ENCODE results near the gene DISP2.

Gene DISP2

DNA sequence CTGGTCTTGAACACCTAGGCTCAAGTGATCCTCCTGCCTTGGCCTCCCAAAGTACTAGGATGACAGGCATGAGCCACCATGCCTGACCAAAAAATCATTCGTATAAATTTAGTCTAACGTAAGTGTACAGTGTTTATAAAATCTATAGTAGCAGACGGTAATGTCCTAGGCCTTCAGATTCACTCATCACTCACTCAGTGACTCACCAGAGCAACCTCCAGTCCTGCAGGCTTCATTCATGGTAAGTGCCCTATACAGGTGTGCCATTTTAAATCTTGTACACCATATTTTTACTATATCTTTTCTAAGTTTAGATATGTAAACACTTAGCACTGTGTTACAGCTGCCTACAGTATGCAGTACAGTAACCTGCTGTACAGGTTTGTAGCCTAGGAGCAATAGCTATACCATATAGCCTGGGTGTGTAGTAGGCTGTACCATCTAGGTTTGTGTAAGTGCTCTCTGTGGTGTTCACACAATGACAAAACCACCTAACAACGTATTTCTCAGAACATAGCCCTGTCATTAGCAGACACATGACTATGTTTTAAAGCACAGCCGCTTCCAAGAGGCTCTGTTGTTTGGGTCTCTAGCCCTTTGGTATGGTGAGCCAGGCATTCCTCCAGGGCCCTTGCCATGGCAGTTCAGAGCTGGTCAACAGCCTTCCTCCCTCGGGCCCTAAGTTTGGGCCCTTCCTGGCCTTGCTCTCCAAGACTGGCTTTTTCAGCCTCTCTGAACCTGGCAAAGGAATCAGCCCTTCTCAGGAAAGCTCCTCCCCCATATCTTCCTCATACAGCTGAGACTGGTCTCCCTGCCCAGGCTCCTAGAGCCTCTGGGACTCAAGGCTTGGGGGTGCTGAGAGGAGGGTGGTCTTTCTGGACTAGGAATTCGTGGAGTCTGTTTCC is 15.4 kb upstream of the DISP2 start:
- DNase-seq (ENCODE audit: low read depth): peak; percentile 57

DNA sequence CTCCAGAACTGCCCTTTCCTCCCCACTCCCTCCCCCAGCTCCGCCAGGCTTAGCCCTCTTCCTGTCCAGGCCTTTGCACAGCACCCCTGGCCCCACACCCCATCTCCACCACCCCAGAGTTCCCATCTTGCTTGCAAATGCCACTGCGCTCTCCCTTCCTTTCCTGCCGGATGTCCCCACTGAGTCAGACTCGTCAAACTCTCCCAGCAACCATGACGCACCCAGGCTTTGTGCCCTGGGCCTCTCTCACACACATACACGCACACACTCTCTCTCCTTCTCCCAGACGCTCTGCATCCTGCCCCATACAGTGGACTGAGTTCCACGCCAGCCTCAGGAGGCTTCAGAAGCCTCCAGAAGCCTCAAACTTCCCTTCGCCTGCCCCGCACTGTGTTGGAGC is 14.5 kb upstream of the DISP2 start:
- peak; percentile 93 for DNase-seq (ENCODE audit: low read depth)

DNA sequence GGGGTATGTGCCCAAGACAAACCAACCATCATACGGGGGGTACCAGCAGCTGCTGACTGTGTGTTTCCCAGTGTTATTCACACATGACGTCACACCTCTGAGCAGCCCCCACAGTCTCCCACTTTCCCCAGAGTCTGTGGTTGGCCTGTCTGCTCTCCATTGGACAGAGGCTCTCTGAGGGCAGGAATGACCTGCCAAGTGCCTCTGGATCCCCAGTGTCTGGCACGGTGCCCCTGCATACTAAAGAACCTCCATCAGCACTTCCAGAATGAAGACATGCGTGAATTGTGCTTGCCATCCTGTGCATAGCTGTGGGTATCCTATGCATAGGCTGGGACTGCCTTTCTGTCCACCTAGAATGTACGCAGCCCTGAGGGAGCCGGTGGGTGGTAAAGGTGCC is 13.8 kb upstream of the DISP2 start:
- no peak for DNase-seq (ENCODE audit: low read depth)

DNA sequence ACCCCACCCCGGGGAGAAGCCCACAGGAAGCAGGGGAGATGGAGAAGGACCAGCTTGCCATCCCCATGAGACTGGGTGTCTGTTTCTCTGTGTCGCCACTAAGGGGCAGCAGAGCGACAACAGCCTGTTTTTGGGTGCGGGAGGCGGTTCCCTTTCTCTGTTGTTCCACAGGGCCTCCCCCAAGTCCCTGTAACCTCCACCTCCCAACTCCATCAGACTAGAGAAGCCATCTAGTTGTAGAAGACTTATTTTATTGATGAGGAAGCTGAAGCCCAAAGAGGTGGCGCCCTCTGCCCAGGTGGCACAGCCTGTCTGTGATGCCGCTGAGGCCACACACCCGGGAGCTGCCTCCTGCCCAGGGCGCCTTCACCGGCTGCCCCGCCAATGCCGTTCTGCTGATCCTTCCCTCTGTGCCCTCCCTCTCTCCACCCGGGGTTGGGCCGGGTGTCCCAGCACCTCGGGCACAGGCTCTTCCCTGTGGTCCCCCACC is 13.3 kb upstream of the DISP2 start:
- peak; percentile 57 for DNase-seq (ENCODE audit: low read depth)

DNA sequence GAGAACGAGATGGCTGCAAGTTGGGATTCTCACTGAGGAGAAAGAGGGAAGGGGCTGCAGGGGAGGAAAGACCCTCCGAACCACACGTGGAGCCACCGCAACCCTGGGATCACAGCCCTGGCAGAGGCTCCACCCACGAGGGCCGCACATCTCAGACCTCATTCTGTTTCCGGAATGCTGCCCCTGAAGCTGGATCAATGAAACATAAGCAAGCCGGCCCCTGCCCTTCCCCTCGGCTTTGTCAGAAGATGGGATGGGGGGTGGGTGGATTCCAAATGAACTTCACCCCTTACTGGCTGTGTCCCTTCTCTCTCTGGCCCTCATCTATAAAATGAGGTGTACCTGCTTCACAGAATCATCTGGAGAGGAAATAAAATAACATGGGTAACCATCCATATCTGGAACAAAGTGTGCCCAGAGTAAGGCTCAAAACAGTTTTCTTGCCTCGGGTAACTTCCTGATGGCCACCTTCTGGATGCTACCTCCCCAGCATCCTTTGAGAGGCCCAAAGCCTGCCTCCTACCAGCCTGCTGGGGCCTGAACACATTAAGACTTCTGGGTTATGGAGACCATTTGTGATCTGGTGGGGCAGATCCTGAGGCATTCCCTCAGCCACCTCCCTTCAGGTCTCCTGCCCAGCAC is 12.7 kb upstream of the DISP2 start:
- no peak for DNase-seq (ENCODE audit: low read depth)

DNA sequence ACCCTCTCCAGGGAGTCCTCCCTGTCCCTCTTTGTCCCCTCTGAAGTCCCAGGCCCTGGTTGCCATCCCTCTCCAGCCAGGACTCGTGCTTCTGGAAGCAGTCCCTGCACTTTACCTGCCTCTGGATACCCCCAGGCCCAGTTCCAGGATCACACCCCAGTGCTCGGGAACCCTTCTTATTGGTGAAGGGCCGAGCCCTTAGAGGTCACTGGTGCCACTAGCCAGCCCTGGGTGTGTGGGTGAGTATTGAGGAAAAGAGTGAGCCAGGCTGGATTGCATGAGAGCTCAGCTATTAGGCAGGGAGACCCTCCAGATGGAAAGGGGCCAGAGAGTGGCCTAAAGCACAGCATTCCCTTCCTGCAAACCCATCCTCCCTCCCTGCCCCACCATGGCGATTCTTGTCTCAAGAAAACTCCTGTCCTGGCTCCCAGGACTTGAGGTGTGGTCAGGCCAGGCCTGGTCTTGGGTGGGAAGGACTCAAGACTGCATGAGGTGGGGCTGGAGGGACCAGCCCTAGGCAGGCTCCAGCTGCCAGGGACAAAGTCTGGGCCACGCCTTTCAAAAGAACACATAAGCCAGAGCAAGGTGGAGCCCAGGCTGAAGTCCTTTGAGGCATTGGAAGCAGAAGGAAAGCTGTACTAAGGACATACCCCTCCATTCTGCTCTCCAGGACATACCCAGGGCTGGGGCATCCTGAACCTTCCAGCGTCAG is 12.0 kb upstream of the DISP2 start:
- no peak for DNase-seq (ENCODE audit: low read depth)

DNA sequence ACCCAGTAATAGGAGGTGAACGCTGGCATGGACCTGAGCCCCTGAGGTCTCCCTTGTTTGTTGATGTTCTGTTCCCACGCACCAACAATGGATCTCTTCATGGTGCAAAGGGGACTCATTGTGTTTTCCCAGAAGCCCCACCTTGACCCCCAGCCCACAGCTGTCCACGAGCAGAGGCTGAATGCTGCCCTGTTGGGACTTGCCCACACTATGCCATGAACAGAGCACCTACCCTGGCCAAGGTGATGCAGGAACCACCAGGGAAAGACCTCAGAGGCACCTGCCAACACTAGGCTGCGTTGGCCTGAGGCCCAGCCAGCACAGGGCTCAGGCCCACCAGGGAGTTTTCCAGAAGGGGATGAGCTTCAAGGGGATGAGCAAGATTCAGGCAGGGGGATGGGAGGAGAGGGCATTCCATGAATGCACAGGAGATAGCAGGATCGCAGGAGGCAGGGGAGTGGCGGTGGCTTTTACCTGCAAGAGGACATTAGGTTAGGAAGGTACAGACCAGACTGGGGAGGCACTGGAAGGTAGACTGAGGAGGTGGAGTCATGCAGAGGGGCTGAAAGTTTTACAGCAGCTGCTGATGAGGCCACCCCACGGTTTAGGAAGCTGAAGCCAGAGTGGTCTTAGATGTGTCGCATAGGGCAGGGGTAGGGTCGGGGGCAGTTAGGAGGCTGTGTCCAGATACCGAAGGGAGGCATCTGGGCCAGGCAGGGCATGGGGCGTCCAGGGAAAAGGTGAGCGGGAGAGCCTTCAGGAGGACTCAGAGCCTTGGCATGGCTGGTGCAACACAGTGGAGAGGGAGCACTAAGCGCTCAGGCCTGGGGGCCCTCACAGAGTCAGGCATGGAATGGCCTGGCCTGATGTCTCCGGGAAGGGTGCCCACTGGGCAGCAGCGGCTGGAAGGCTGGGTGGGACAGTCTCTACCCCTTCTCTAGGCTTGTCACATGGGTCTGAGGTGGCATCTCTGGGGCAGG is 11.2 kb upstream of the DISP2 start:
- no peak for DNase-seq (ENCODE audit: low read depth)

DNA sequence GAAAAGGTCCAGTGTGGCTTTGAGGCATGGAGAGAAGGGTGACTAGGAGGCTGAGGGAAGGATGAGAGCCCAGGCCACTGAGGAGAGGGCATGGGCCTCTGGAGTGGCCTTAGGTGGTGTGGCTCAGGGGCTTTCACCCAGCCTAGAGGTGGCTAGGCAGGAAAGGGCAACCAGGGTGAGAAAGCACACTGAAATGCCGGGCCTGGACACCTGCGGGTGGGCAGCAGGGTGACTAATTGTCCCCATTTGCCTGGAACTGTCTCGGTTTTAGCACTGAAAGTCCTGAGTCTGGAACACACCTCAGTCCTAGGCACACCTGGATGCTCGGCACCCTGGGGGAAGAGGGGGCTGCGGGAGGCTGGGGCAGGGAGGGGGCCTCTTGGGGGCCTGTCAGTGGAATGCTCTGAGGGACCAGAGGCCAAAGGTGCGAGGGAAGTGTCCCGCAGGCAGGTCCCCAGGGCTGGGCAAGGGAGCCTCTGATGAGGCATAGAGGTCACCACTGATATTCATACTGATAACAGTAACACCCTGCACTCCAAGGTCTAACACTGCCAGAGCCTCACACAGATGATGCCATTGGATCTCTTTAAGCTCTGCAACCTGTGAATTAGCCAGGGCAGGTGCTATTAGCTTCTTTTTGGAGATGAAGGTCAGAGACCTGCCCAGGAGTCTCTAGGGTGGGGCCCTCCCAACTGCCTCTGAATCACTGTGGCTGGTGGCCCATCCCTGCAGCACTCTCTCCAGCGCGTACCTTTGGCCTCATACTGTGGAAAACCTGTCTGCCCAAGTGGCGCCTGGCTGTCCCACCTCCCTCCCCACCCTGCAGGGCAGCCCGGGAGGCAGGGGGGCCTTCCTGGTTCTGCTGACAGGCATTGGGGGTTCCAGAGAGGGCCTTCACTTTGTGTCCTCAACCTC is 10.2 kb upstream of the DISP2 start:
- DNase-seq (ENCODE audit: low read depth): no peak

DNA sequence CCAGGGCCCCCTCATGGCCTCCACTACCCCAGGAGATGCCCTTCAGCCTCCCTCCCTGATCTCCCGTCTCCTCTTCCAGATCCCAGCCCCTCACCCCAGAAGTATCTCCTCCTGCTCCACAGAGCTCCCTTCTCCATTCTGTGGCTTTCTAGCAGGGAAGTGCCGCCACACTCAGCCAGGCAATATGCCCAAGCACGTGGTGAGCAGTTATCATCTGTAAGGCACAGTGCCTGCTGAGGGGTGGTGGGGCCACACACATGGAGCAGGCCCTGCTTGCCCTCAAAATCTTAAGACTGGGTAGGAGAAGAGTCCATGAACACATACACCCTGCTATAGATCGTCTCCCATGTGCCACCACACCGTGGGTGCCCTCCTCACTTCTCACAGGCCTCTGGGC is 9.5 kb upstream of the DISP2 start:
- no peak for DNase-seq (ENCODE audit: low read depth)

DNA sequence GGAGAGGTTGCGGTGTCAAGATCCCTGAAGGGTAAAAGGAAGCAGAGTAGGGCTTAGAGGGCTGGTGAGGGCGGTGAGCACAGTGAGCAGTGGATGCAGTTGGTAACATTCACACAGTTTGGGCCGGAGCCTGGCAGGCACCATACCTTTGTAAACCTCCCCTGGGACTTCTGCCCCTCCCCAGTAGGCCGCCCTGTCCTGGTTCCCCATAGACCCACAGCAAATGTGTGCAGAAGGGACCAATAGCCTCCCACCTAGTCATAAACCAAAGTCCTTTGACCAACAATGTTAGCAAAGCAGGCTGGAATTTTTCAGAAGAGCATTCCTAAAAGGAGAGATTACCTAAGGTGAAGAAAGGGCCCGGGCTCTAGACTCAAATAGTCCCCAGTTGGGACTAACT is 8.9 kb upstream of the DISP2 start:
- DNase-seq (ENCODE audit: low read depth): no peak

DNA sequence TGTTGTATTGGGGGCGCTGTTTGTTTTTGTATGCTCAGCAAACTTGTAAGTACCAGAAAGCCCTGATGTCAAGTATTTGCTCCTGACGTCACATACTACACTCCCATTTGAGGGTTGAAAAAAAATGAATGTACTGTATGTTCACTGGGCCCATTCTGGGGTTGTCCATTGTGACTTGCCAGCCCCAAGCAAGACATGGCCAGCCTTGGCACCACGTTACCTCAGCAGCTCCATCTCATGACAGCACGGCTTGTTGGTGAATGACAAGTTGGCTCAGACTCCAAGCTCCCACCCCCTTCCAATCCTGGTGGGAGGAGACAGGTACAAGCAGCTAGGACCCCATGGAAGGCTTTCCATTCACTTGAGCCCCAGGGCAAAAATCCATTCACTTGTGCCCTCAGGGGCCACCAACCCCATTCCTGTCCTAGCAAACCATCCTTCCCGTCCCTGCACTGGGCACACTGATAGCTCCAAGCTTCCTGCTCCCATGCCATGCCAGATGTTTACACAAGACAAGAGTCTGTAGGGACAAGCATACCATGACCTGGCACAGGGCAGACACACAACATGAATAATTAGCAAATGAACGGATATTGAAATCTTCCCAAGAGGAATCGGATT is 5.6 kb upstream of the DISP2 start:
- no peak for DNase-seq (ENCODE audit: low read depth)

DNA sequence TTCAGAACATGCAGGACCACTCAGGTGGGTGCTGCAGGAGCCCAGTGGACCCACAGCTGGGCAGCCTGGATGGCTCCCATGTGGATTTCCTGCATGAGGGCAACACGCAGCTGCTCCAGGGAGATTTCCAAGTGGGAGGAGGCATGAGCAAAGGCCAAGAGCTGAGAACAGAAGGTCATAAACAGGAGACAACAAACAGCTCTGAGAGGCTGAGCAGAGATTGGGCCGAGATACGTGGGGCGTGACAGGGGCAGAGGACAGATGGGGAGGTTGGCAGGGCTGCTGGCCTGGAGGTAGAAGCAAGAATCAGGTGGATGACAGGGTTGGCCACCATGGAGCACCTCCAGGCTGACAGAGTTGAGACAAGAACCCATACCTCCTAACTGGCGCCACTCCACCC is 4.3 kb upstream of the DISP2 start:
- DNase-seq (ENCODE audit: low read depth): no peak

DNA sequence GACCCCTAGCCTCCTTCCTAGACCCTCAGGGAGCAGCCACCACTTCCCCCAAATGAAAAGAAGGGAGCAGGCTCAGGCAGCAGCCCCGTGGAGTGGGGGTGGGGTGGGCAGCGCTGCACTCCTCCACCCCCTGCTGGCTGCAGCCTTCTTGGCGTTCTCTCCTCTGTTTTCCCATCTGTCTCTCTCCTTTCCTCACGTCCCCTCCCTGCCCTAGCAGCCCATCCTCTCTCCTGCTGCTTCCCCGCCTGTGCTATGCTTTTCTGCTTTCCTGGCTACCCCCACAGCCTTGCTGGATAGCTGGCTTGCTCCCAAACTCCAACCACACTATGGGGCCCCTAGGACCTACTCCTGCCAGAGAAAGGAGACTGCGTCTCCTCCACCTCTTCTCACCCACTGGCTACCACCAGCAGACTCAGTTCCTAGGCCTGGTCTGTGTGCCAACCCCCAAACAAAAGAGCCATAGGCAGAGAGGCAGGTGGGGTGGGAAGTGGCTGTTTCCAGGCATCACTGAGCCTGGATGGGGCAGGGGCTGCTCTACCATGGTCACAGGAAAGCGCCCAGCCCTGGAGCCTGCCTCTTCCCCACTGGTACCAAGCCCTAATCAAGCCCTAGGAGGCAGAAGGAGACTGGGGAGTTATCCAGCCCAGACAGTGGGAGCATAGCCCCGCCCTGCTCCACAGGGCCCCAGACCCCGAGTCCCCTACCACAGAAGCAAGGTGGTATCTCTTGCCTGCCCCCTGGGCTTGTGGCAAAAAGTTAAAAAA is 3.4 kb upstream of the DISP2 start:
- DNase-seq (ENCODE audit: low read depth): no peak

DNA sequence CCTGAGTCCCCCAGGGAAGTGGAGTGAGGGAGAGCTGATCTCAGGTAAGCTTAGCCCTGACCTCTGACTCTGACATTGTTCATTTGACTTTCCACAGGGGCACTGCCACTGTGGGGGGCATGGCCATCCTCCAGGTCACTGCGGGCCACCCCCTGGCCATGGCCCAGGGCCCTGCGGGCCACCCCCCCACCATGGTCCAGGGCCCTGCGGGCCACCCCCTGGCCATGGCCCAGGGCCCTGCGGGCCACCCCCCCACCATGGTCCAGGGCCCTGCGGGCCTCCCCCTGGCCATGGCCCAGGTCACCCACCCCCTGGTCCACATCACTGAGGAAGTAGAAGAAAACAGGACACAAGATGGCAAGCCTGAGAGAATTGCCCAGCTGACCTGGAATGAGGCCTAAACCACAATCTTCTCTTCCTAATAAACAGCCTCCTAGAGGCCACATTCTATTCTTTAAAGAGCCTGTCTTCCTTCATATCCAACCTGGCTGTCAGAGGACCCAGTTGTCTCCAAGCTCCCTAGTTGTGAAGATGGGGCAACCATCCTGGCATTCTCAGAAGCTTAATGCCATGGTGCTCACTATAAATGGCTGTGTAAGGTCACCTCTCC is 1.9 kb upstream of the DISP2 start:
- DNase-seq (ENCODE audit: low read depth): no peak

DNA sequence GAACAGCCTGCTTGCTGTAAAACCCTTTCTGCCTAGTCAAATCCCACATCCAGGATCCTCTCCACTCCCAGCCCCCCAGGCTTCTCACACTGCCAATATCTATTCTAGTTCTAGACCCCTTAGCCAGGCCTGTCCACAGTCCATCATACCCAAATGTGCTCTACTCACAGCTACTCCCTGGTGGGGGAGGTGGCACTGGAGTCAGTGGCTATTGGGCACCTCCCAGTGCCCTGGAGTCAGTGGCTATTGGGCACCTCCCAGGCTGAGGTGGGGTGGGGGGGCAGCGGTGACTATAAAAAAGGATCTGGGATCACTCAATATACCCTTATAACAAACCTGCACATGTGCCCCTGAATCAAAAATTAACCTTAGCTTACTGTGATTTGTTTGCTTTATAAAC is 773 bp upstream of the DISP2 start:
- DNase-seq (ENCODE audit: low read depth): no peak

DNA sequence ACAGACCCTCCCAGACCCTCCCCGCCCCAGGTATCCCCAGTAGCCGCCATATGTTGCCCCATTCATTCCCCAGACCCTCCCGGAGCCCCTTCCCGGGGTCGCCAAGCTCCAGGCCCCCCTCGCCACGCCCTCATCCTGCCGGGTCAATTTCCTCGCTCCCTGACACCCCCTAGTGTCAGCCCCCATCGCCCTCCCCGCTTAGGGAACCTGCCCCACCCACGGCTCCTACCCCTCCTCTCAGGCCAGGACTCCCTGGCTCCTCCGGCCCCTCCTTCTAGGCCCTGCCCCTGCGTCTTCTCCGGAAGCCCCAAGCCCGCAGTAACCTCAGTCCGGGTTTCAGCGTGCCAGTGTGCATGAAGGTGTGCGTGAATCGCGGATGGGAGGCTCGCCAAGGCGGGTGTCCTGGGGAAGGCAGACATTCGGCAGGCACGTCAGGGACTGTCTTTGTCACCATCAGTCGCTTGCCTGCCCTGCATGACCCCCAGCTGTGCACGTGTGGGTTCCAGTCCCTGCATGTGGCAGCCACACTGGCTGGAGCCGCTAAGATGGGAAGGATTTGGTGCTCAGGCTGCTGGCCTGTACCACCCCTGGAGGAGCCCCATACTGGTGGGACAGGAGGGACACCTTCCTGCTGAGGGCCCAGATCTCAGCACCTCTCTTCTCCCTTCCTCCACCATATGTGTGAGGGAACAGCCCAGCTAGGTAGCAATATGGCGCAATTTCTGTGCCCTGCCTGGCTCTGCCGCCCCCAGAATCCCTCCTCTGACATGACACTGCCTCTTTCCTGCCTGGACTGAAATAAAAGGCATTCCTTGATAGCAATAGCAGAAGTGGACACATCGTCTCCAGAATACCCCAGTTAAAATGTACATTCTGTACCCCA is 693 bp downstream of the DISP2 start:
- DNase-seq (ENCODE audit: low read depth): no peak

DNA sequence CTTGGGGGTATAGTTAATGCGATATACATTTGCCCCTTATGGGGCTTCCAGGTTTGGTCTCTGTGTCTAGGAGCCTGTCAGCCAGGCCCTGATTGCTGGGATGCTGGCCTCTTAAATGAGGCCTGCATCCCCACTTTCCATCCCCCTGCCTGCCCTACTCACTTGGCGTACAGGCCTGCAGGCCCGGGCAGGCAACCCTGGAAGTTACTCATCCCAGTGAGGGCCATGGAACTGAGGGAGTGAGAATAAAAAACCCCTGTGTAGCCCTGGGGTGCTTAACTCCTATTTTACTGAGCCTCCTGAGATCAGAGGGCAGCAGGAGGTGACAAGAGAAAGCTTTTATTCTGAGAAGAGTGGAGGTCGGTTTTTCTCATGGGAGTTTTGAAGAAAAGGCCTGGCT is 2.0 kb downstream of the DISP2 start:
- no peak for DNase-seq (ENCODE audit: low read depth)

DNA sequence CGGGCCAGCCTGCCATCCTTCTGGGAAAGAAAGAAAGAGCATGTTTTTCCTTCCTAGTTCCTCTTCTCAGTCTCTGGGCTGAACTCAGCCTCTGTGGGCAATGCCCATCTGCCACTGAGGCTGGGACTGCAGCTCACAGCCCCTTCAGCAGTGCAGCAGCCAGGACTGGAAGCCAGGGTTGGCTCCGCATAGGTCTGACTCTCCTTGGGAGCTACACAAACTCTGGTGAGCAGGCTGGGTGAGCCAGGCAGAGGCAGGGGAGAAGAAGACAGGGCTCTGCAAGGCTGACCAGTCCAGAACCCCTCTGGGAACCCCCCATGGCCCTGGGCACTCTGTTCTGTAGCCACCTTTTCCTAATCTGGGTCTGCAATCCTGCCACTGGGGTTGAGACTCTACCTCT is 3.6 kb downstream of the DISP2 start:
- DNase-seq (ENCODE audit: low read depth): no peak
